Pancreas (tissue), 10 donors: ENCODE data around the gene C1QTNF9B. TPM values are rescaled to one million over a fixed set of nuclear protein-coding genes. Genes with fewer than 3 reads are reported as not detected.
"Not testable (repeated sequence)": the region's sequence is repeated elsewhere in the genome, so short reads cannot be mapped to it uniquely, and the experiment has no call there.

ENCODE experiments used
- ATAC-seq, 4 donors: fragments of 200-7000 bp; cut with Tn5 transposase; one replicate each; pipeline versions ENCODE4 v1.8.0 to v1.9.1; 2020; ENCODE audit warnings: mild to moderate bottlenecking in 4 of 4, moderate library complexity in 4 of 4
- DNase-seq, 6 donors: peaks; one replicate each; pipeline ENCODE4 v3.0.0-alpha.2; 2020
- FAIRE-seq: peaks from 2 replicates; lab custom pipeline; 2012; peaks lifted over from hg19 to GRCh38; lab: Jason Lieb, UNC
- H3K27ac ChIP-seq, 4 donors: fragments of 200-600 bp; sonication (generic); 1 replicate in 3 of 4; 2 replicates in 1 of 4; pipeline versions ENCODE4 v1.5.0 to v1.8.0; 2020
- H3K27me3 ChIP-seq, 4 donors: fragments of 200-600 bp; one replicate each; pipeline ENCODE4 v1.8.0; 2021
- H3K36me3 ChIP-seq, 3 donors: fragments of 200-600 bp; sonication (generic) in 1 of 3; one replicate each; pipeline versions ENCODE4 v1.5.0 to v1.8.0; 2020 to 2021
- H3K4me1 ChIP-seq, 3 donors: fragments of 200-600 bp; one replicate each; pipeline ENCODE4 v1.8.0; 2021
- H3K4me3 ChIP-seq, 4 donors: fragments of 200-600 bp; sonication (generic) in 2 of 4; one replicate each; pipeline versions ENCODE4 v1.5.0 to v1.8.0; 2020 to 2021
- H3K9me3 ChIP-seq, 4 donors: fragments of 200-600 bp; one replicate each; pipeline ENCODE4 v1.8.0; 2021
- WGBS, 2 donors: extraction: QIAGEN DNeasy Blood & Tissue Kit; methylation state at CpG; one replicate each; pipeline ENCODE4 v1.1.7; 2013; 5-methylcytosine and 5-hydroxymethylcytosine counted together
- intact Hi-C, 3 donors: fragments of 100-400 bp; cut with DNase I; formaldehyde crosslinking; loops; one replicate each; pipeline versions ENCODE4 v1.11.1 to v1.14.2; 2022
- polyA plus RNA-seq, 2 donors: library from polyadenylated mRNA; stranded (reverse); fragments of 200-250 nt; gene quantifications; one replicate each; pipeline ENCODE4 v1.2.3, GENCODE V29; 2013
- total RNA-seq, 6 donors: library from RNA; stranded (reverse); fragmentation: NEBNext Ultra II Directional in 4 of 6; extraction: Animal tissue kit (Norgen Biotek cat#: 25700) in 4 of 6; gene quantifications; one replicate each; pipeline versions ENCODE4 v1.2.1 to v1.2.4, GENCODE V29; 2021 to 2023
- TF ChIP-seq, protein P1 (sequence below), 4 donors: fragments of 200-600 bp; sonication (generic) in 3 of 4; IDR thresholded peaks; one replicate each; pipeline versions ENCODE4 v1.5.0 to v1.8.0; 2021; ENCODE audit warnings: antibody characterized with exemption in 4 of 4
- donor health status: healthy with polysubstance abuse.
- donor health status: DM: no; HTN: no; CAD: no; lungs with moderate emphysema.
- donor health status: DM: no; HTN: no; CAD: no.
- donor health status: control.
- donor health status: control.
- donor health status: Bipolar disorder and iron deficiency.
- donor health status: DM: yes; HTN: yes; CAD: no.
- donor health status: DM: no; HTN: no; CAD: no.
- donor health status: DM: no; HTN: no; CAD: no.
- donor health status: DM: yes; HTN: yes; CAD: no.

The C1QTNF9B gene
- under 1 TPM in 1 of 6 donors, not detected in 5; 0.20 TPM for total RNA-seq
- under 1 TPM in 1 of 2 donors, not detected in 1; 0.12 TPM for polyA plus RNA-seq

DNA sequence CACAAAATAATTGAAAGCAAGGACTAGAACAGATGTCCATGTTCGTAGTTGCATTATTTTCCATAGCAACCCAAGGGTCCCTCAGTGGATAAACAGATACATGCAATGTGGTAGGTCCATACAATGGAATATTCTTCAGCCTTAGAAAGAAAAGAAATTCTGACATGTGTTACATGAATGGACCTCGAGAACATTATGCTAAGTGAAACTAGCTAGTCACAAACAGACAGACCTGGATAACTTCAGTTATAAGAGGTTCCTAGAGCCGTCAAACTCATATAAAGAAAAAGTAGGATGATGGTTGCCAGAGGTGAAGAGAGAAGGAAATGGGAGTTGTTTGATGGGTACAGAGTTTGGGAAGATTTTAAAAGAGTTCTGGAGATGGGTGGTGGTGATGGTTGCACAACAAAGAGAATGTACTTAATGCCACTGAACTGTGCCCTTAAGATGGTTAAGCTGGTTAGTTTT lies at the start of gene C1QTNF9B:
C1QTNF9B (minus strand) TSS at position 51 of the 468 bp plus-strand sequence.
- H3K4me3 ChIP-seq, ATAC-seq, FAIRE-seq, H3K27me3 ChIP-seq, H3K4me1 ChIP-seq, H3K27ac ChIP-seq, intact Hi-C loops, H3K9me3 ChIP-seq, H3K36me3 ChIP-seq, DNase-seq: not testable (repeated sequence)
- WGBS, 2 donors: 55 to 63% methylated on average over 3 of the region's 3 CpGs

DNA sequence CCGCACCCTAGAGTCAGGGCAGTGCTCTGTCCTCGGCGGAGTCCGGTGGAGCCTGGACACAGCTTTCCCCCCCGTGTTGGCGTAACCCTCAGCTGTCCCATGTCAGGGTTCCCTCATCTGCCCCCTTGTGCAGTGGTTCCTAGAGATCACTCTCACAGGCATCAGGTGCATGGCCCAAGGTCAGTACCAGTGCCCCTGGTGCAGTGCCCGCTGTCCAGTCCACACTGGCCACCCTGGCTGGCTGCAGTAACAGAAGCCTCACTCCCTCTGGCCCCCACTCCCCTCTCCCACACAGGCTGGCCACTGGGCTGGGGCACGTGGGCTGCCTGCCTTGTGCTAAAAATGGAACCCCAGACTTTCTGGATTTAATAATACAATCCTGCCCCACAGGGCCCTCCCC lies 49.6 kb upstream of the C1QTNF9B start:
- Histone ChIP-seq H3K4me3 (no peak overlapping the region), H3K4me1 (no peaks in the 10 kb centered on the region), H3K36me3 (no peaks in the 10 kb centered on the region), H3K27me3 (no peaks in the 10 kb centered on the region), H3K9me3 (no peaks in the 10 kb centered on the region), H3K27ac (no peak overlapping the region)
- FAIRE-seq (no peak), DNase-seq (peak in 2 of 6 donors; percentile 7 to 41), ATAC-seq (no peak)
- intact Hi-C loops: no loop called here
- TF ChIP-seq, protein P1, sequence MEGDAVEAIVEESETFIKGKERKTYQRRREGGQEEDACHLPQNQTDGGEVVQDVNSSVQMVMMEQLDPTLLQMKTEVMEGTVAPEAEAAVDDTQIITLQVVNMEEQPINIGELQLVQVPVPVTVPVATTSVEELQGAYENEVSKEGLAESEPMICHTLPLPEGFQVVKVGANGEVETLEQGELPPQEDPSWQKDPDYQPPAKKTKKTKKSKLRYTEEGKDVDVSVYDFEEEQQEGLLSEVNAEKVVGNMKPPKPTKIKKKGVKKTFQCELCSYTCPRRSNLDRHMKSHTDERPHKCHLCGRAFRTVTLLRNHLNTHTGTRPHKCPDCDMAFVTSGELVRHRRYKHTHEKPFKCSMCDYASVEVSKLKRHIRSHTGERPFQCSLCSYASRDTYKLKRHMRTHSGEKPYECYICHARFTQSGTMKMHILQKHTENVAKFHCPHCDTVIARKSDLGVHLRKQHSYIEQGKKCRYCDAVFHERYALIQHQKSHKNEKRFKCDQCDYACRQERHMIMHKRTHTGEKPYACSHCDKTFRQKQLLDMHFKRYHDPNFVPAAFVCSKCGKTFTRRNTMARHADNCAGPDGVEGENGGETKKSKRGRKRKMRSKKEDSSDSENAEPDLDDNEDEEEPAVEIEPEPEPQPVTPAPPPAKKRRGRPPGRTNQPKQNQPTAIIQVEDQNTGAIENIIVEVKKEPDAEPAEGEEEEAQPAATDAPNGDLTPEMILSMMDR (IDR thresholded peaks at IDR 0.05): no peak
- WGBS, 2 donors: 86% methylated on average over 8 of the region's 8 CpGs

DNA sequence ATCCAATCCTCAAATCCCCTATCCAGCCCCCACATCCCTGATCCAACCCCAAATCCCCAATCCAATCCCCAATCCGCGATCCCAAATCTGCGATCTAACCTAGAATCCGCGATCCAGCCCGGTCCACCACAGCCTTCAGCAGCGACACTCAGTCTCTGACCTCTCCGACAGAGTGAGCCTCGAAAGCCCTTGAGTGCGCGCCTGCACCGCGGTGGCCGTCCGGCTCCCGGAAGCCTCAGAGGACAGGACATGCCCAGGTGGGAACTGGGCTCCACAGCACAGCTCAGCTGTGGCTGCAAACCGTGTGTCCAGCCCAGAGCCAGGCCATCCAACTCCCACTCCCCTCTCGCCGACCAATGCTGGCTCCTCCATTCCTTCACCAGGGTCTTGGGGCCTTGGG lies 48.8 kb upstream of the C1QTNF9B start:
- Histone ChIP-seq H3K9me3 (no peaks in the 10 kb centered on the region), H3K27me3 (no peaks in the 10 kb centered on the region), H3K4me1 (no peaks in the 10 kb centered on the region), H3K4me3 (no peak overlapping the region), H3K36me3 (no peaks in the 10 kb centered on the region), H3K27ac (no peak overlapping the region)
- FAIRE-seq (no peak), ATAC-seq (peak in 1 of 4 donors; percentile 21), DNase-seq (peak in 1 of 6 donors; percentile 44)
- WGBS, 2 donors: 63 to 84% methylated on average over 19 of the region's 19 CpGs
- TF ChIP-seq, protein P1 (IDR thresholded peaks at IDR 0.05): no peak
- intact Hi-C loops: no loop called here

DNA sequence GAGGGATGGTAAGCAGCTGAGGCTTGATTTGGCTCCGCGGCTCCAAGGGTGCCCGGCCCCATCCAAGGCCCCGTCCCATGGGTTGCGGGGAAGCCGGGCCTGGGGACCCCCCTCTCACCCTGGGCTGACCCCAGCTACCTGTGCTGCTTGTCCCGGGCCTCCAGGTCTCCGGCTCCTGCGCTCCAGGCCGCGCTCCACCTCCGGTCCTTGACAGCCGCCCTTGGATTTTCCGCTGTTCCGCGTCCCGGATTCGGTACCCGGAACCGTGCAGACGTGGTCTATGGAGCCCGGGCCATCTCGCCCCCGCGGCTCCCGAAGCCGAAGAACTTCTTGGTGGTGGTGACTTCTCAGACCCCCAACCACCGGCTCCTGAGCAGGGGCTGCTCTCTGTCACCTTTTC lies 48.3 kb upstream of the C1QTNF9B start:
- WGBS, 2 donors: 57 to 89% methylated on average over 25 to 28 of the region's 28 CpGs
- H3K27ac ChIP-seq: no peak overlapping the region
- DNase-seq (peak in 3 of 6 donors; percentile 14 to 65 (median 57)), FAIRE-seq (no peak), ATAC-seq (no peak)
- H3K4me3 ChIP-seq: no peak overlapping the region
- no peaks in the 10 kb centered on the region for H3K4me1 ChIP-seq
- no peaks in the 10 kb centered on the region for H3K36me3 ChIP-seq
- TF ChIP-seq, protein P1 (IDR thresholded peaks at IDR 0.05): no peak
- H3K27me3 ChIP-seq: no peaks in the 10 kb centered on the region
- intact Hi-C loops: no loop called here
- no peaks in the 10 kb centered on the region for H3K9me3 ChIP-seq

DNA sequence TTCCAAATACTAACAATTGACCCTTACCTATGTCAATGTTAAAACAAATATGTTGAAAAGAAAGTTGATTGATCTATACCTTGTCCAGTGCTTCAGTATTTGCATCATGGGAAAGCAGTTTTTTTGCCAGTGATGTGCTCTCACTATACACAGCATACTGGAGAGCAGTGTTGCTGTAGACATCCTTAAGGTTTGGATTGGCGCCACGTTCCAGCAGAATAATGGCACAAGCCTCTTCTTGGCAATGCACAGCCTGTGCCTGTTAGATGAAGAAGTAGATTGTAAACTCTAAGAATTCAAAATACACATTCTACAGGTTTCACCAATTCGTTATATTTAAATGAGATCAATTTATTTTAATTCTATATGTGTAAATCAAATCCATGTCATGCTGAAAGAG lies 43.9 kb upstream of the C1QTNF9B start:
- TF ChIP-seq, protein P1 (IDR thresholded peaks at IDR 0.05): no peak
- Histone ChIP-seq H3K36me3 (no peaks in the 10 kb centered on the region), H3K27ac (no peak overlapping the region), H3K27me3 (no peaks in the 10 kb centered on the region), H3K4me1 (no peaks in the 10 kb centered on the region), H3K9me3 (no peaks in the 10 kb centered on the region), H3K4me3 (no peak overlapping the region)
- FAIRE-seq: no peak
- ATAC-seq: no peak
- intact Hi-C loops: no loop called here
- DNase-seq: no peak
- WGBS, 2 donors: 67 to 69% methylated on average over 3 of the region's 3 CpGs

DNA sequence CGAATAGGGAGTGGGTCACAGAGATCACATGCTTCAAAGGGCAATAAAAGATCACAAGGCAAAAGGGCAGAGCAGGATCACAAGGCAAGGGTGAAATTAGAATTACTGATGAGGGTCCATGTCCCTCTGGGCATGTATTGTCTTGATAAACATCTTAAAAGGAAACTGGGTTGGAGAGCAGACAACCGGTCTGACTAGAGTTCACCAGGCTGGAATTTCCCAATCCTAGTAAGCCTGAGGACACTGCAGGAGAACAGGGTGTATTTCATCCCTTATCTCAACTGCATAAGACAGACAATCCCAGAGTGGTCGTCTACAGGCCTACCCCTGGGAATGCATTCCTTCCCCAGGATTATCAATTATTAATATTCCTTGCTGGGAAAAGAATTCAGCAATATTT lies 42.4 kb upstream of the C1QTNF9B start:
- H3K9me3 ChIP-seq, H3K27me3 ChIP-seq, H3K4me3 ChIP-seq, ATAC-seq, DNase-seq, H3K27ac ChIP-seq, intact Hi-C loops, FAIRE-seq, H3K36me3 ChIP-seq, H3K4me1 ChIP-seq: not testable (repeated sequence)
- 52 to 65% methylated on average over 3 of the region's 3 CpGs for WGBS, 2 donors
